ENCODE results near the gene MEGF6.

DNA sequence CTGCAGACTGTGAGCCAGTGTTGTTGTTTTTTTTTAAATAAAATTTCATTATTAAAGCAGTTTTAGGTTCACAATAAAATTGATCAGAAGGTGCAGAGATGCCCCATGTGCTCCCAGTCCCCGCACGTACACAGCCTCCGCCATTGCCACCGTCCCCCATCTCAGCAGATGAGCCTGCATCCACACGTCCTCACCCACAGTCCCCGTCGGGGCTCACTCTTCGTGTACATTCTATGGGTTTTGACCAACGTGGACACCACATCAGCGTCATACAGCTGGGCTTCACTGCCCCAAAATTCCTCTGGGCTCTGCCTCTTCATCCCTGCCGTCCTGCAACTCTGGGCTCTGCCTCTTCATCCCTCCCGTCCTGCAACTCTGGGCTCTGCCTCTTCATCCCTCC is 168.4 kb downstream of the MEGF6 start:
- TF ChIP-seq, protein P1, sequence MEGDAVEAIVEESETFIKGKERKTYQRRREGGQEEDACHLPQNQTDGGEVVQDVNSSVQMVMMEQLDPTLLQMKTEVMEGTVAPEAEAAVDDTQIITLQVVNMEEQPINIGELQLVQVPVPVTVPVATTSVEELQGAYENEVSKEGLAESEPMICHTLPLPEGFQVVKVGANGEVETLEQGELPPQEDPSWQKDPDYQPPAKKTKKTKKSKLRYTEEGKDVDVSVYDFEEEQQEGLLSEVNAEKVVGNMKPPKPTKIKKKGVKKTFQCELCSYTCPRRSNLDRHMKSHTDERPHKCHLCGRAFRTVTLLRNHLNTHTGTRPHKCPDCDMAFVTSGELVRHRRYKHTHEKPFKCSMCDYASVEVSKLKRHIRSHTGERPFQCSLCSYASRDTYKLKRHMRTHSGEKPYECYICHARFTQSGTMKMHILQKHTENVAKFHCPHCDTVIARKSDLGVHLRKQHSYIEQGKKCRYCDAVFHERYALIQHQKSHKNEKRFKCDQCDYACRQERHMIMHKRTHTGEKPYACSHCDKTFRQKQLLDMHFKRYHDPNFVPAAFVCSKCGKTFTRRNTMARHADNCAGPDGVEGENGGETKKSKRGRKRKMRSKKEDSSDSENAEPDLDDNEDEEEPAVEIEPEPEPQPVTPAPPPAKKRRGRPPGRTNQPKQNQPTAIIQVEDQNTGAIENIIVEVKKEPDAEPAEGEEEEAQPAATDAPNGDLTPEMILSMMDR (IDR thresholded peaks at IDR 0.05 in 2 of 3, conservative IDR thresholded peaks at IDR 0.05 in 1 of 3; ENCODE audit: insufficient read depth in 2 of 3, low read depth in 1 of 3, low read length in 3 of 3): no peak
- TF ChIP-seq, protein P2, sequence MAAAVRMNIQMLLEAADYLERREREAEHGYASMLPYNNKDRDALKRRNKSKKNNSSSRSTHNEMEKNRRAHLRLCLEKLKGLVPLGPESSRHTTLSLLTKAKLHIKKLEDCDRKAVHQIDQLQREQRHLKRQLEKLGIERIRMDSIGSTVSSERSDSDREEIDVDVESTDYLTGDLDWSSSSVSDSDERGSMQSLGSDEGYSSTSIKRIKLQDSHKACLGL (CRISPR knock-in tag; IDR thresholded peaks at IDR 0.05; ENCODE audit: borderline replicate concordance, poor library complexity, severe bottlenecking): no peak
- TF ChIP-seq POLR2A (conservative IDR thresholded peaks at IDR 0.05): no peak

Measured in K562 (cell line).